GM18499 (cell line): ENCODE measurements around the gene MARCHF10.

Experiments
- ATAC-seq: cut with Tn5 transposase; IDR thresholded peaks from one replicate; pipeline ENCODE4 v1.9.1; 2021; ENCODE audit warnings: moderate number of reproducible peaks; ENCODE audit not compliant: insufficient read depth, unreplicated experiment

Gene MARCHF10

GRCh38 chr17:62684179-62684578 lies 123.9 kb downstream of the MARCHF10 start:
- no peak for ATAC-seq

- no peak for ATAC-seq
These were observed 126.2 kb downstream of the MARCHF10 start for GRCh38 chr17:62681939-62682381.

GRCh38 chr17:62681061-62681938 lies 126.8 kb downstream of the MARCHF10 start:
- no peak for ATAC-seq

GRCh38 chr17:62680541-62681052 lies 127.5 kb downstream of the MARCHF10 start:
- no peak for ATAC-seq

GRCh38 chr17:62679866-62680377 lies 128.2 kb downstream of the MARCHF10 start:
- no peak for ATAC-seq

- no peak for ATAC-seq
These were observed 129.7 kb downstream of the MARCHF10 start for GRCh38 chr17:62678214-62678919.

- ATAC-seq = no peak
These were observed 131.0 kb downstream of the MARCHF10 start for GRCh38 chr17:62676952-62677596.

GRCh38 chr17:62676231-62676943 lies 131.7 kb downstream of the MARCHF10 start:
- ATAC-seq = no peak

- ATAC-seq = no peak
These were observed 132.4 kb downstream of the MARCHF10 start for GRCh38 chr17:62675701-62676100.

GRCh38 chr17:62675260-62675659 lies 132.9 kb downstream of the MARCHF10 start:
- no peak for ATAC-seq

GRCh38 chr17:62674841-62675240 lies 133.3 kb downstream of the MARCHF10 start:
- ATAC-seq = no peak

- no peak for ATAC-seq
These were observed 133.8 kb downstream of the MARCHF10 start for GRCh38 chr17:62674363-62674739.

- no peak for ATAC-seq
These were observed 134.3 kb downstream of the MARCHF10 start for GRCh38 chr17:62673614-62674362.

- no peak for ATAC-seq
These were observed 135.2 kb downstream of the MARCHF10 start for GRCh38 chr17:62672957-62673356.

- ATAC-seq = no peak
These were observed 136.6 kb downstream of the MARCHF10 start for GRCh38 chr17:62671553-62671952.

GRCh38 chr17:62670202-62670821 lies 137.8 kb downstream of the MARCHF10 start:
- ATAC-seq = no peak

GRCh38 chr17:62668091-62668804 lies 139.9 kb downstream of the MARCHF10 start:
- ATAC-seq = no peak
